ENCODE results near the gene LSS.

DNA sequence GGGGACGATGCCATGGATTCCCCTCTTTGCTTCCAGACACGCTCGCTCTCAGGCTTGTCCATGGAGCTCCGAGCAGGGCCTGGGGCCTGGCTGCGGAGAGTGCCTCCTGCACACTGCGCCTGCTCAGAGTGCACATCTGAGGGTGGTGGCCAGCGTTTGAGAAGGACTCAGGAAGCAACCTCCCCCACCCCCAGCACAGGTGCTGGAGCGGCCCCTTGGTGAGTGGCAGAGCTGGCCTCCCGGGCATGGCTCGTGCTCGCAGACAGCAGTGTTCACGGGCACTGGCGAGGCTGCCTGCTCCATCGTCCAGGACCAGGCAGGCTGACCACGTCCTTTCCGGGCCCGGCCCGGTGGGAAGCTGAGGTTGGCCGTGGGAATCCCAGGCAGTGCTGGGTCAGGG is 47.1 kb downstream of the LSS start:
- TF ChIP-seq, protein P1, sequence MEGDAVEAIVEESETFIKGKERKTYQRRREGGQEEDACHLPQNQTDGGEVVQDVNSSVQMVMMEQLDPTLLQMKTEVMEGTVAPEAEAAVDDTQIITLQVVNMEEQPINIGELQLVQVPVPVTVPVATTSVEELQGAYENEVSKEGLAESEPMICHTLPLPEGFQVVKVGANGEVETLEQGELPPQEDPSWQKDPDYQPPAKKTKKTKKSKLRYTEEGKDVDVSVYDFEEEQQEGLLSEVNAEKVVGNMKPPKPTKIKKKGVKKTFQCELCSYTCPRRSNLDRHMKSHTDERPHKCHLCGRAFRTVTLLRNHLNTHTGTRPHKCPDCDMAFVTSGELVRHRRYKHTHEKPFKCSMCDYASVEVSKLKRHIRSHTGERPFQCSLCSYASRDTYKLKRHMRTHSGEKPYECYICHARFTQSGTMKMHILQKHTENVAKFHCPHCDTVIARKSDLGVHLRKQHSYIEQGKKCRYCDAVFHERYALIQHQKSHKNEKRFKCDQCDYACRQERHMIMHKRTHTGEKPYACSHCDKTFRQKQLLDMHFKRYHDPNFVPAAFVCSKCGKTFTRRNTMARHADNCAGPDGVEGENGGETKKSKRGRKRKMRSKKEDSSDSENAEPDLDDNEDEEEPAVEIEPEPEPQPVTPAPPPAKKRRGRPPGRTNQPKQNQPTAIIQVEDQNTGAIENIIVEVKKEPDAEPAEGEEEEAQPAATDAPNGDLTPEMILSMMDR (conservative IDR thresholded peaks at IDR 0.05), result no peak
- no peak for TF ChIP-seq ZFX (IDR thresholded peaks at IDR 0.05)
